GM18868 (cell line): ENCODE measurements around the gene CUX1.
"Not testable (repeated sequence)": the region's sequence is repeated elsewhere in the genome, so short reads cannot be mapped to it uniquely, and the experiment has no call there.

Experiments
- ATAC-seq: cut with Tn5 transposase; IDR thresholded peaks from one replicate; pipeline ENCODE4 v1.9.1; 2021; ENCODE audit warnings: mild to moderate bottlenecking, moderate library complexity; ENCODE audit not compliant: unreplicated experiment

The CUX1 gene

GRCh38 chr7:102165136-102165535, 347.7 kb downstream of the CUX1 start:
- ATAC-seq = no peak

- no peak for ATAC-seq
Measured at GRCh38 chr7:102167254-102167653, 349.8 kb downstream of the CUX1 start.

GRCh38 chr7:102169651-102170392, 352.4 kb downstream of the CUX1 start:
- no peak for ATAC-seq

GRCh38 chr7:102170393-102170970, 353.1 kb downstream of the CUX1 start:
- no peak for ATAC-seq

GRCh38 chr7:102173669-102174068, 356.2 kb downstream of the CUX1 start:
- ATAC-seq = no peak

- no peak for ATAC-seq
Measured at GRCh38 chr7:102175423-102176170, 358.2 kb downstream of the CUX1 start.

- no peak for ATAC-seq
Measured at GRCh38 chr7:102178410-102178809, 361.0 kb downstream of the CUX1 start.

GRCh38 chr7:102180727-102181126, 363.3 kb downstream of the CUX1 start:
- ATAC-seq = no peak

GRCh38 chr7:102181517-102181916, 364.1 kb downstream of the CUX1 start:
- no peak for ATAC-seq

- no peak for ATAC-seq
Measured at GRCh38 chr7:102182016-102182415, 364.6 kb downstream of the CUX1 start.

- ATAC-seq = not testable (repeated sequence)
Measured at GRCh38 chr7:102183848-102184247, 366.4 kb downstream of the CUX1 start.

- no peak for ATAC-seq
Measured at GRCh38 chr7:102184303-102184702, 366.9 kb downstream of the CUX1 start.

- ATAC-seq = no peak
Measured at GRCh38 chr7:102185796-102186195, 368.4 kb downstream of the CUX1 start.

- no peak for ATAC-seq
Measured at GRCh38 chr7:102186306-102186705, 368.9 kb downstream of the CUX1 start.

GRCh38 chr7:102188746-102189145, 371.3 kb downstream of the CUX1 start:
- no peak for ATAC-seq

- ATAC-seq = no peak
Measured at GRCh38 chr7:102189756-102190155, 372.3 kb downstream of the CUX1 start.

- no peak for ATAC-seq
Measured at GRCh38 chr7:102190776-102191350, 373.4 kb downstream of the CUX1 start.

- ATAC-seq = no peak
Measured at GRCh38 chr7:102191556-102192379, 374.3 kb downstream of the CUX1 start.

GRCh38 chr7:102192790-102193189, 375.4 kb downstream of the CUX1 start:
- no peak for ATAC-seq

GRCh38 chr7:102193806-102194205, 376.4 kb downstream of the CUX1 start:
- no peak for ATAC-seq

- no peak for ATAC-seq
Measured at GRCh38 chr7:102195361-102195760, 377.9 kb downstream of the CUX1 start.
